HepG2 (cell line): ENCODE measurements around the gene CAMK1. TPM values are rescaled to one million over a fixed set of nuclear protein-coding genes. Genes with fewer than 3 reads are reported as not detected.

ENCODE experiments used
- HDAC6 ChIP-seq: fragments of 200-600 bp; sonication (generic); IDR thresholded peaks from 2 replicates; pipeline ENCODE4 v1.7.0; 2017; ENCODE audit warnings: mild to moderate bottlenecking, antibody characterized with exemption, low read length, low read depth
- HOXA3 ChIP-seq: sonication (generic); formaldehyde crosslinking; IDR thresholded peaks from 2 replicates; pipeline ENCODE4 v1.5.0; 2020; ENCODE audit warnings: missing genetic modification reagents
- MEF2D ChIP-seq: sonication (generic); formaldehyde crosslinking; IDR thresholded peaks from 2 replicates; pipeline ENCODE4 v1.5.1; 2020; ENCODE audit warnings: mild to moderate bottlenecking, missing genetic modification reagents
- NFIB ChIP-seq: sonication (generic); formaldehyde crosslinking; IDR thresholded peaks from 2 replicates; pipeline ENCODE4 v1.9.0; 2021; ENCODE audit warnings: missing genetic modification reagents, mild to moderate bottlenecking, borderline replicate concordance
- NFRKB ChIP-seq: fragments of 450-650 bp; IDR thresholded peaks from 2 replicates; pipeline ENCODE4 v1.6.1; 2017
- NFYB ChIP-seq: sonication (generic); formaldehyde crosslinking; IDR thresholded peaks from 2 replicates; pipeline ENCODE4 v1.4.0; 2020; ENCODE audit warnings: missing genetic modification reagents
- RBFOX2 ChIP-seq: fragments of 200-400 bp; formaldehyde crosslinking; IDR thresholded peaks from 2 replicates; pipeline ENCODE4 v1.6.1; 2017; ENCODE audit warnings: low read depth, mild to moderate bottlenecking, low read length
- SNAPC2 ChIP-seq: sonication (generic); formaldehyde crosslinking; IDR thresholded peaks from 2 replicates; pipeline ENCODE4 v1.8.1; 2022; ENCODE audit warnings: mild to moderate bottlenecking, missing genetic modification reagents
- SP4 ChIP-seq: sonication (generic); formaldehyde crosslinking; IDR thresholded peaks from 2 replicates; pipeline ENCODE4 v1.8.1; 2023; ENCODE audit warnings: mild to moderate bottlenecking, missing genetic modification reagents
- TBX3 ChIP-seq: fragments of 450-650 bp; IDR thresholded peaks from 2 replicates; pipeline ENCODE4 v1.6.1; 2017; ENCODE audit warnings: antibody characterized with exemption, mild to moderate bottlenecking, inconsistent platforms, borderline replicate concordance
- ZMYM2 ChIP-seq: sonication (generic); formaldehyde crosslinking; IDR thresholded peaks from 2 replicates; pipeline ENCODE4 v1.8.0; 2022; ENCODE audit warnings: mild to moderate bottlenecking, missing genetic modification reagents
- ZNF232 ChIP-seq: sonication (generic); formaldehyde crosslinking; IDR thresholded peaks from 2 replicates; pipeline ENCODE4 v1.4.0; 2020; ENCODE audit warnings: missing genetic modification reagents, borderline replicate concordance
- ZNF317 ChIP-seq: sonication (generic); formaldehyde crosslinking; IDR thresholded peaks from 2 replicates; pipeline ENCODE4 v1.5.0; 2020; ENCODE audit warnings: mild to moderate bottlenecking, missing genetic modification reagents
- ZNF350 ChIP-seq: sonication (generic); formaldehyde crosslinking; IDR thresholded peaks from 2 replicates; pipeline ENCODE4 v1.4.0; 2020; ENCODE audit warnings: mild to moderate bottlenecking, low read depth, missing genetic modification reagents, borderline replicate concordance
- ZNF558 ChIP-seq: sonication (generic); formaldehyde crosslinking; IDR thresholded peaks from 2 replicates; pipeline ENCODE4 v1.9.0; 2022; ENCODE audit warnings: mild to moderate bottlenecking, missing genetic modification reagents, borderline replicate concordance
- ZNF598 ChIP-seq: sonication (generic); formaldehyde crosslinking; IDR thresholded peaks from 2 replicates; pipeline ENCODE4 v1.5.1; 2020; ENCODE audit warnings: mild to moderate bottlenecking, missing genetic modification reagents, borderline replicate concordance
- ZNF747 ChIP-seq: sonication (generic); formaldehyde crosslinking; IDR thresholded peaks from 2 replicates; pipeline ENCODE4 v1.8.1; 2023; ENCODE audit warnings: missing genetic modification reagents, mild to moderate bottlenecking, borderline replicate concordance
- polyA plus RNA-seq, 8 experiments: library from polyadenylated mRNA; depleted of rRNA in 3 of 8; stranded (reverse) in 7 of 8; unstranded in 1 of 8; fragments of >200 nt; fragmentation: Illumina TruSeq in 4 of 8; extraction: Trizol in 4 of 8; gene quantifications; 2 replicates each; pipeline versions ENCODE4 v1.2.1 to v1.2.3, GENCODE V29; 2011 to 2016; ENCODE audit warnings: low read depth in 4 of 8, missing spikeins in 1 of 8, mixed read lengths in 1 of 8; ENCODE audit not compliant: insufficient read depth in 1 of 8
- total RNA-seq, 5 experiments: library from RNA; depleted of rRNA; stranded (reverse); fragments of >200 nt; fragmentation: Illumina TruSeq; extraction: Trizol; gene quantifications; 2 replicates each; pipeline ENCODE4 v1.2.3, GENCODE V29; 2016; ENCODE audit warnings: low read depth in 1 of 5
- TF ChIP-seq, protein P1 (sequence below): sonication (generic); formaldehyde crosslinking; IDR thresholded peaks from 2 replicates; pipeline ENCODE4 v1.4.0; 2020; ENCODE audit warnings: missing genetic modification reagents, borderline replicate concordance
- TF ChIP-seq, protein P2 (sequence below): sonication (generic); formaldehyde crosslinking; IDR thresholded peaks from 2 replicates; pipeline ENCODE4 v1.4.0; 2020; ENCODE audit warnings: missing genetic modification reagents
- TF ChIP-seq, protein P3 (sequence below): sonication (generic); formaldehyde crosslinking; IDR thresholded peaks from 2 replicates; pipeline ENCODE4 v1.4.0; 2020; ENCODE audit warnings: mild to moderate bottlenecking, missing genetic modification reagents
- TF ChIP-seq, protein P4 (sequence below): sonication (generic); formaldehyde crosslinking; IDR thresholded peaks from 2 replicates; pipeline ENCODE4 v1.8.0; 2022; ENCODE audit warnings: mild to moderate bottlenecking, missing genetic modification reagents, borderline replicate concordance
- TF ChIP-seq, protein P5 (sequence below): IDR thresholded peaks from 2 replicates; pipeline ENCODE4 v1.6.1; 2016; ENCODE audit warnings: missing compliant biosample characterization, missing genetic modification reagents, borderline replicate concordance

Gene CAMK1
- total and polyA plus RNA-seq, 2 of the 13 experiments (the other 11 are each of a cell fraction or from before 2014, with no cell fraction given) = 26.4 to 53.3 TPM

DNA sequence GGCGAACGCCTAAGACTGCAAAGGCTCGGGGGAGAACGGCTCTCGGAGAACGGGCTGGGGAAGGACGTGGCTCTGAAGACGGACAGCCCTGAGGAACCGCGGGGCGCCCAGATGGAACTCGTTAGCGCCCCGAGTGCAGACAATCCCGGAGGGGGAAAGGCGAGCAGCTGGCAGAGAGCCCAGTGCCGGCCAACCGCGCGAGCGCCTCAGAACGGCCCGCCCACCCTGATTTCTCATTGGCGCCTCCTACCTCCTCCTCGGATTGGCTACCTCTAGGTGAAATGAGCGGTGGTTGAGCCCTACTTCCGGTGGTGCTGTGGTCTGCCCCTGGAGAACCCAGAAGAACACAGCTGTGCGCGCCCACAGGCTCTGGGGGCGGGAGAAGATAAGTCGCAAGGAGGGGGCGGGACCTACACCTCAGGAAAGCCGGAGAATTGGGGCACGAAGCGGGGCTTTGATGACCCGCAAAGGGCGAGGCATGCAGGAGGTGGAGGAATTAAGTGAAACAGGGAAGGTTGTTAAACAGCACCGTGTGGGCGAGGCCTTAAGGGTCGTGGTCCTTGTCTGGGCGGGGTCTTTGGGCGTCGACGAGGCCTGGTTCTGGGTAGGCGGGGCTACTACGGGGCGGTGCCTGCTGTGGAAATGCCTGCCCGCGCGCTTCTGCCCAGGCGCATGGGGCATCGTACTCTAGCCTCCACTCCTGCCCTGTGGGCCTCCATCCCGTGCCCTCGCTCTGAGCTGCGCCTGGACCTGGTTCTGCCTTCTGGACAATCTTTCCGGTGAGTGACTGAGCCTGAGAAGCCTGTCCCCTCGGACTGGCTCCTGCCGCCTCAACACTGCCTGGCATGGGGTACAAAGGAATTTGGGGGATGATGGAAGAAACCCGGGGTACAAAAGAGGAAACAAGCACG, 19.8 kb downstream of the CAMK1 start, which contains the start of gene OGG1 (continued):
- TF ChIP-seq HDAC6 = no peak
- no peak for TF ChIP-seq NFRKB
- TF ChIP-seq TBX3 = no peak
- TF ChIP-seq HOXA3 = no peak; the same call in 1 of the 2 replicates
- peak; percentile 80 for TF ChIP-seq NFYB
- TF ChIP-seq, protein P1, sequence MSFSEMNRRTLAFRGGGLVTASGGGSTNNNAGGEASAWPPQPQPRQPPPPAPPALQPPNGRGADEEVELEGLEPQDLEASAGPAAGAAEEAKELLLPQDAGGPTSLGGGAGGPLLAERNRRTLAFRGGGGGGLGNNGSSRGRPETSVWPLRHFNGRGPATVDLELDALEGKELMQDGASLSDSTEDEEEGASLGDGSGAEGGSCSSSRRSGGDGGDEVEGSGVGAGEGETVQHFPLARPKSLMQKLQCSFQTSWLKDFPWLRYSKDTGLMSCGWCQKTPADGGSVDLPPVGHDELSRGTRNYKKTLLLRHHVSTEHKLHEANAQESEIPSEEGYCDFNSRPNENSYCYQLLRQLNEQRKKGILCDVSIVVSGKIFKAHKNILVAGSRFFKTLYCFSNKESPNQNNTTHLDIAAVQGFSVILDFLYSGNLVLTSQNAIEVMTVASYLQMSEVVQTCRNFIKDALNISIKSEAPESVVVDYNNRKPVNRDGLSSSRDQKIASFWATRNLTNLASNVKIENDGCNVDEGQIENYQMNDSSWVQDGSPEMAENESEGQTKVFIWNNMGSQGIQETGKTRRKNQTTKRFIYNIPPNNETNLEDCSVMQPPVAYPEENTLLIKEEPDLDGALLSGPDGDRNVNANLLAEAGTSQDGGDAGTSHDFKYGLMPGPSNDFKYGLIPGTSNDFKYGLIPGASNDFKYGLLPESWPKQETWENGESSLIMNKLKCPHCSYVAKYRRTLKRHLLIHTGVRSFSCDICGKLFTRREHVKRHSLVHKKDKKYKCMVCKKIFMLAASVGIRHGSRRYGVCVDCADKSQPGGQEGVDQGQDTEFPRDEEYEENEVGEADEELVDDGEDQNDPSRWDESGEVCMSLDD (CRISPR knock-in tag) = no peak
- TF ChIP-seq ZNF317 (CRISPR knock-in tag) = no peak
- TF ChIP-seq, protein P2, sequence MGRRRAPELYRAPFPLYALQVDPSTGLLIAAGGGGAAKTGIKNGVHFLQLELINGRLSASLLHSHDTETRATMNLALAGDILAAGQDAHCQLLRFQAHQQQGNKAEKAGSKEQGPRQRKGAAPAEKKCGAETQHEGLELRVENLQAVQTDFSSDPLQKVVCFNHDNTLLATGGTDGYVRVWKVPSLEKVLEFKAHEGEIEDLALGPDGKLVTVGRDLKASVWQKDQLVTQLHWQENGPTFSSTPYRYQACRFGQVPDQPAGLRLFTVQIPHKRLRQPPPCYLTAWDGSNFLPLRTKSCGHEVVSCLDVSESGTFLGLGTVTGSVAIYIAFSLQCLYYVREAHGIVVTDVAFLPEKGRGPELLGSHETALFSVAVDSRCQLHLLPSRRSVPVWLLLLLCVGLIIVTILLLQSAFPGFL (CRISPR knock-in tag) = no peak
- no peak for TF ChIP-seq ZNF558 (CRISPR knock-in tag)
- no peak; the same call in 1 of the 2 replicates for TF ChIP-seq ZNF232
- TF ChIP-seq, protein P3, sequence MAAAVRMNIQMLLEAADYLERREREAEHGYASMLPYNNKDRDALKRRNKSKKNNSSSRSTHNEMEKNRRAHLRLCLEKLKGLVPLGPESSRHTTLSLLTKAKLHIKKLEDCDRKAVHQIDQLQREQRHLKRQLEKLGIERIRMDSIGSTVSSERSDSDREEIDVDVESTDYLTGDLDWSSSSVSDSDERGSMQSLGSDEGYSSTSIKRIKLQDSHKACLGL (CRISPR knock-in tag) = no peak; the same call in none of the 2 replicates
- TF ChIP-seq SNAPC2 = 0 out of 2 replicates have a peak, but pooled peaks have one; percentile 76
- no peak for TF ChIP-seq ZNF747
- TF ChIP-seq, protein P4, sequence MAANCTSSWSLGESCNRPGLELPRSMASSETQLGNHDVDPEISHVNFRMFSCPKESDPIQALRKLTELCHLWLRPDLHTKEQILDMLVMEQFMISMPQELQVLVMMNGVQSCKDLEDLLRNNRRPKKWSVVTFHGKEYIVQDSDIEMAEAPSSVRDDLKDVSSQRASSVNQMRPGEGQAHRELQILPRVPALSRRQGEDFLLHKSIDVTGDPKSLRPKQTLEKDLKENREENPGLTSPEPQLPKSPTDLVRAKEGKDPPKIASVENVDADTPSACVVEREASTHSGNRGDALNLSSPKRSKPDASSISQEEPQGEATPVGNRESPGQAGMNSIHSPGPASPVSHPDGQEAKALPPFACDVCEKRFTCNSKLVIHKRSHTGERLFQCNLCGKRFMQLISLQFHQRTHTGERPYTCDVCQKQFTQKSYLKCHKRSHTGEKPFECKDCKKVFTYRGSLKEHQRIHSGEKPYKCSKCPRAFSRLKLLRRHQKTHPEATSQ (CRISPR knock-in tag) = peak; percentile 51; the same call in 1 of the 2 replicates
- TF ChIP-seq ZNF598 (CRISPR knock-in tag) = 0 out of 2 replicates have a peak, but pooled peaks have one; percentile 13
- TF ChIP-seq ZNF350 (CRISPR knock-in tag) = peak; percentile 89
- TF ChIP-seq ZMYM2 (CRISPR knock-in tag) = no peak
- TF ChIP-seq, protein P5, sequence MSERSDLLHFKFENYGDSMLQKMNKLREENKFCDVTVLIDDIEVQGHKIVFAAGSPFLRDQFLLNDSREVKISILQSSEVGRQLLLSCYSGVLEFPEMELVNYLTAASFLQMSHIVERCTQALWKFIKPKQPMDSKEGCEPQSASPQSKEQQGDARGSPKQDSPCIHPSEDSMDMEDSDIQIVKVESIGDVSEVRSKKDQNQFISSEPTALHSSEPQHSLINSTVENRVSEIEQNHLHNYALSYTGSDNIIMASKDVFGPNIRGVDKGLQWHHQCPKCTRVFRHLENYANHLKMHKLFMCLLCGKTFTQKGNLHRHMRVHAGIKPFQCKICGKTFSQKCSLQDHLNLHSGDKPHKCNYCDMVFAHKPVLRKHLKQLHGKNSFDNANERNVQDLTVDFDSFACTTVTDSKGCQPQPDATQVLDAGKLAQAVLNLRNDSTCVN = no peak
- peak; percentile 82 for TF ChIP-seq SP4
- no peak for TF ChIP-seq NFIB (CRISPR knock-in tag)
- 0 out of 2 replicates have a peak, but pooled peaks have one; percentile 54 for TF ChIP-seq MEF2D
- peak; percentile 64 for TF ChIP-seq RBFOX2
